Measurements from ENCODE around the gene EFNB1. TPM values are rescaled to one million over a fixed set of nuclear protein-coding genes. Genes with fewer than 3 reads are reported as not detected.

The EFNB1 gene
- polyA plus RNA-seq, 1 donor (not counting 4 experiments of a cell fraction or from before 2014, with no cell fraction given): 90.3 TPM

- FAIRE-seq (no peak), DNase-seq (ENCODE audit: low read depth, low spot score) (no peak)
- no peaks in the 10 kb centered on the region for H3K27me3 ChIP-seq (ENCODE audit: control insufficient read depth, extremely low read depth, insufficient read depth, low read length)
- no peak overlapping the region for H2AFZ ChIP-seq (ENCODE audit: control insufficient read depth, low read length)
- H3K9me3 ChIP-seq (ENCODE audit: control insufficient read depth, low read depth, low read length): no peaks in the 10 kb centered on the region
- no peak for TF ChIP-seq EZH2 (IDR thresholded peaks at IDR 0.05; ENCODE audit: low read length)
- TF ChIP-seq, protein P1, sequence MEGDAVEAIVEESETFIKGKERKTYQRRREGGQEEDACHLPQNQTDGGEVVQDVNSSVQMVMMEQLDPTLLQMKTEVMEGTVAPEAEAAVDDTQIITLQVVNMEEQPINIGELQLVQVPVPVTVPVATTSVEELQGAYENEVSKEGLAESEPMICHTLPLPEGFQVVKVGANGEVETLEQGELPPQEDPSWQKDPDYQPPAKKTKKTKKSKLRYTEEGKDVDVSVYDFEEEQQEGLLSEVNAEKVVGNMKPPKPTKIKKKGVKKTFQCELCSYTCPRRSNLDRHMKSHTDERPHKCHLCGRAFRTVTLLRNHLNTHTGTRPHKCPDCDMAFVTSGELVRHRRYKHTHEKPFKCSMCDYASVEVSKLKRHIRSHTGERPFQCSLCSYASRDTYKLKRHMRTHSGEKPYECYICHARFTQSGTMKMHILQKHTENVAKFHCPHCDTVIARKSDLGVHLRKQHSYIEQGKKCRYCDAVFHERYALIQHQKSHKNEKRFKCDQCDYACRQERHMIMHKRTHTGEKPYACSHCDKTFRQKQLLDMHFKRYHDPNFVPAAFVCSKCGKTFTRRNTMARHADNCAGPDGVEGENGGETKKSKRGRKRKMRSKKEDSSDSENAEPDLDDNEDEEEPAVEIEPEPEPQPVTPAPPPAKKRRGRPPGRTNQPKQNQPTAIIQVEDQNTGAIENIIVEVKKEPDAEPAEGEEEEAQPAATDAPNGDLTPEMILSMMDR (optimal IDR thresholded peaks at IDR 0.05 in 1 of 3, IDR thresholded peaks at IDR 0.05 in 1 of 3, conservative IDR thresholded peaks at IDR 0.05 in 1 of 3; ENCODE audit: extremely low read depth in 1 of 3, insufficient read depth in 2 of 3, low read length in 3 of 3): no peak
- no peaks in the 10 kb centered on the region for H3K9me1 ChIP-seq (ENCODE audit: control insufficient read depth, extremely low read depth, insufficient read depth, low read length)
- dilution Hi-C loops (cut with MboI; ENCODE audit: extremely low pct_ligation_motif_present, low sequenced_read_pairs): no loop called here
- H3K4me3 ChIP-seq (ENCODE audit: control insufficient read depth in 2 of 3, extremely low read depth in 1 of 3, insufficient read depth in 2 of 3, low read depth in 1 of 3, low read length in 3 of 3): no peak overlapping the region
- H3K9ac ChIP-seq (ENCODE audit: control insufficient read depth, extremely low read depth, insufficient read depth, low read length): no peak overlapping the region
- no peaks in the 10 kb centered on the region for H4K20me1 ChIP-seq (ENCODE audit: control insufficient read depth, extremely low read depth, insufficient read depth, low read length)
- no peaks in the 10 kb centered on the region for H3K4me1 ChIP-seq (ENCODE audit: control insufficient read depth, extremely low read depth, insufficient read depth, low read length)
- H3K27ac ChIP-seq (ENCODE audit: control insufficient read depth, insufficient read depth, low read length): no peak overlapping the region
- H3K36me3 ChIP-seq (ENCODE audit: control insufficient read depth in 2 of 2, extremely low read depth in 1 of 2, insufficient read depth in 2 of 2, low read length in 2 of 2): no peaks in the 10 kb centered on the region
- H3K4me2 ChIP-seq (ENCODE audit: control insufficient read depth, extremely low read depth, insufficient read depth, low read depth, low read length): no peak overlapping the region
- no peaks in the 10 kb centered on the region for H3K79me2 ChIP-seq (ENCODE audit: control insufficient read depth, insufficient read depth, low read length)
Measured at GRCh38 chrX:68868316-68868715, 39.5 kb downstream of the EFNB1 start.

DNA sequence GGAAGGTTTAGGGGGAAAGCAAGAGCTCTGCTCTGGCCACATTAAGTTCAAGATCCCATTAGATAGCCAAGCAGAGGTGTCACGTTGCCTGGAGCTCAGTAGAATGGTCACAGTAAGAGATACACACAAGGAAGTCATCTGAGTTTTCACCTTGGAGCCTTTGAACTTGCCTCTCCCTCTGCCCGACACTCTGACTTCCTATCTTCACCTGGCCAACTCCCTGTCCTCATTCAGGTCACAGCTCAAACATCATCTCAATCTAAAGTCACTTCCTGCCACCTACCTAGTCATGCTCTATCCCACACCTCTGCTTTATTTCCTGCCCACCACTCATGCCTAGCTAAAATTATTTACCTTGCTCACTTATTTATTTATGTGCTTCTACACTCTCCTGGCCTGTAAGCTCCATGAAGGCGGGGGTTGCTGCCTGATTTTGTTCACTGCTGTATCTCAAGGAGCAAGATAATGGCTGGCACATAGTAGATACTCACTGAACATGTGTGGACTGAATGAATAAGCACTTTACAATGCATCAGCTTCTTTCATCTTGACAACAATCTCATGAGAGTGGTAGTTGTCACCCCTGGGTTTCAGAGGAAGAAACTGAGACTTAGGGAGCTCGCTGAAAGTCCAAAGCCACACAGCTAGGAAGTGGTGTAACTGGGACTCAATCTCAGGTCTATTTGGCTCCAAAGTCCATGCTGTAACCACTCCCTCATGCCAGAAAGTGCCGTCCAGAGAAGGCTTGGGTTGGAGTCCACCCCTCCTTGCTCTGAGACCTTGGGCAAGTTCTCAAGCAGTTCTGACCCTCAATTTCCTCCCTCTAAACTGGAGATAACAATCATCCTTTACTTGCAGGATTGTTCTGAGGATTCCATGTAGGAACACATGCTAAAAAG, 40.3 kb downstream of the EFNB1 start:
- no peak for DNase-seq (ENCODE audit: low read depth, low spot score)
- no peak overlapping the region for H3K9ac ChIP-seq (ENCODE audit: control insufficient read depth, extremely low read depth, insufficient read depth, low read length)
- FAIRE-seq: no peak
- no peaks in the 10 kb centered on the region for H3K79me2 ChIP-seq (ENCODE audit: control insufficient read depth, insufficient read depth, low read length)
- H3K4me3 ChIP-seq (ENCODE audit: control insufficient read depth in 2 of 3, extremely low read depth in 1 of 3, insufficient read depth in 2 of 3, low read depth in 1 of 3, low read length in 3 of 3): no peak overlapping the region
- no peak overlapping the region for H3K27ac ChIP-seq (ENCODE audit: control insufficient read depth, insufficient read depth, low read length)
- dilution Hi-C loops (cut with MboI; ENCODE audit: extremely low pct_ligation_motif_present, low sequenced_read_pairs): no loop called here
- H3K36me3 ChIP-seq (ENCODE audit: control insufficient read depth in 2 of 2, extremely low read depth in 1 of 2, insufficient read depth in 2 of 2, low read length in 2 of 2): no peaks in the 10 kb centered on the region
- H4K20me1 ChIP-seq (ENCODE audit: control insufficient read depth, extremely low read depth, insufficient read depth, low read length): no peaks in the 10 kb centered on the region
- no peak overlapping the region for H2AFZ ChIP-seq (ENCODE audit: control insufficient read depth, low read length)
- H3K9me1 ChIP-seq (ENCODE audit: control insufficient read depth, extremely low read depth, insufficient read depth, low read length): no peaks in the 10 kb centered on the region
- no peaks in the 10 kb centered on the region for H3K27me3 ChIP-seq (ENCODE audit: control insufficient read depth, extremely low read depth, insufficient read depth, low read length)
- no peak for TF ChIP-seq EZH2 (IDR thresholded peaks at IDR 0.05; ENCODE audit: low read length)
- TF ChIP-seq, protein P1 (optimal IDR thresholded peaks at IDR 0.05 in 1 of 3, IDR thresholded peaks at IDR 0.05 in 1 of 3, conservative IDR thresholded peaks at IDR 0.05 in 1 of 3; ENCODE audit: extremely low read depth in 1 of 3, insufficient read depth in 2 of 3, low read length in 3 of 3): no peak
- no peaks in the 10 kb centered on the region for H3K9me3 ChIP-seq (ENCODE audit: control insufficient read depth, low read depth, low read length)
- no peaks in the 10 kb centered on the region for H3K4me1 ChIP-seq (ENCODE audit: control insufficient read depth, extremely low read depth, insufficient read depth, low read length)
- H3K4me2 ChIP-seq (ENCODE audit: control insufficient read depth, extremely low read depth, insufficient read depth, low read depth, low read length): no peak overlapping the region
